ENCODE measurements around the gene PLCL2.

The PLCL2 gene

GRCh38 chr3:17003457-17003856 is 118.7 kb downstream of the PLCL2 start:
- H3K4me3 ChIP-seq (ENCODE audit: low read depth, low read length), result no peak overlapping the region
- TF ChIP-seq, protein P1, sequence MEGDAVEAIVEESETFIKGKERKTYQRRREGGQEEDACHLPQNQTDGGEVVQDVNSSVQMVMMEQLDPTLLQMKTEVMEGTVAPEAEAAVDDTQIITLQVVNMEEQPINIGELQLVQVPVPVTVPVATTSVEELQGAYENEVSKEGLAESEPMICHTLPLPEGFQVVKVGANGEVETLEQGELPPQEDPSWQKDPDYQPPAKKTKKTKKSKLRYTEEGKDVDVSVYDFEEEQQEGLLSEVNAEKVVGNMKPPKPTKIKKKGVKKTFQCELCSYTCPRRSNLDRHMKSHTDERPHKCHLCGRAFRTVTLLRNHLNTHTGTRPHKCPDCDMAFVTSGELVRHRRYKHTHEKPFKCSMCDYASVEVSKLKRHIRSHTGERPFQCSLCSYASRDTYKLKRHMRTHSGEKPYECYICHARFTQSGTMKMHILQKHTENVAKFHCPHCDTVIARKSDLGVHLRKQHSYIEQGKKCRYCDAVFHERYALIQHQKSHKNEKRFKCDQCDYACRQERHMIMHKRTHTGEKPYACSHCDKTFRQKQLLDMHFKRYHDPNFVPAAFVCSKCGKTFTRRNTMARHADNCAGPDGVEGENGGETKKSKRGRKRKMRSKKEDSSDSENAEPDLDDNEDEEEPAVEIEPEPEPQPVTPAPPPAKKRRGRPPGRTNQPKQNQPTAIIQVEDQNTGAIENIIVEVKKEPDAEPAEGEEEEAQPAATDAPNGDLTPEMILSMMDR (IDR thresholded peaks at IDR 0.05; ENCODE audit: control insufficient read depth, extremely low read depth, insufficient read depth), result no peak
- no peak for DNase-seq (ENCODE audit: low read depth)

DNA sequence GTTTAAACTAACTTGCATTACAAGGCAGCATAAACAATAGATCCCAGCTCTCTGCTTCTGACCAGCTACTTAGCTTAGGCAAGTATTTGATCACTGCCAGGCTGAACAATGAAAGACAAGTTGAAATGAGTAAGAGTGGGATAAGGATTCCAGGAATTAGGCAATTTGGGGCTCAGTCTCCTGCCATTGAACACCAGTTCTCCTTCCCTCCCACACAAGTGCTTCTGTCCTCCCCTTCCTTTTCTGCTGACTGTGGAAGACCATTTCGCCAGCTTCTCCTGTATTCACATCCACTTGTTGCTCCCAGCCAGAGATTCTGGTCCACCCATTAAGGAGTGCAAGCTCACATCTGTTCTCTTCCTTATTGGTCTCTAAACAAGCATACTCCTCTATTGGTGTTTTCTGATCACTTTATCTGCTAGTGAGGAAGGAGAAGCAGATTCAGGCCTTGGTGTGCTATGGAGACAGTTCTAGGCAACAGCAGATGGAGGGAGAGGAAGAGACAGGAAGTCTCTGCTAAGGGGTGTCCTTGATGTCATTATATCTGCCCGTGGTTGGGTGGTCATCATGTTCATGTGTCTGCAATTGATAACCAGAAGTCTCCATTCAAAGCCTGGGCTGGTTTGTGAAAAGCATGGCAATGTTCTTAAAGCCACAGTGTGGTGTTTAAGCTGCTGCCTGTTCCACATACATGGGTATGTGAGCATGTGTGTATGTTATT is 121.5 kb downstream of the PLCL2 start:
- TF ChIP-seq, protein P1 (IDR thresholded peaks at IDR 0.05; ENCODE audit: control insufficient read depth, extremely low read depth, insufficient read depth), result no peak

DNA sequence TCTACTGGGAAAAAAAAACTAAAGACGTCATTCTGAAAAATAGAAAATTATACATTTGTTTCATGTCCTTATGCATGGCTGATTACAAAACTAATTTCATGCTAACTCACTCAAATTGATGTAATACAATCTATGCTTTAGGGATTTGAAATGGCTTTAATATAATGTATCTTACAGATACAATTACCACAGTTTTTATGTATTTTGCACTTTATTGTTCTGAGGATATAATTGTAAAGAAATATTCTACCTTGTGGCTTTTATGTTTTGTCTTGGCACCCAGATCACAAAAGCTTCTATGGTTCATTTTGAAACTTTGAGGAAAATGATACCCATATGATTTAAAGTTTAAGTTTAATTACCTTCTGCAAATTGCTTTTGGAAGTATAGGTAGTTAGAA is 122.5 kb downstream of the PLCL2 start:
- no peak for DNase-seq (ENCODE audit: low read depth)
- no peak overlapping the region for H3K4me3 ChIP-seq (ENCODE audit: low read depth, low read length)
- TF ChIP-seq, protein P1 (IDR thresholded peaks at IDR 0.05; ENCODE audit: control insufficient read depth, extremely low read depth, insufficient read depth), result no peak

More for the DNA sequence above, 121.5 kb downstream of the PLCL2 start:
- no peak overlapping the region for H3K4me3 ChIP-seq (ENCODE audit: low read depth, low read length)
- no peak for DNase-seq (ENCODE audit: low read depth)

- no peak overlapping the region for H3K4me3 ChIP-seq (ENCODE audit: low read depth, low read length)
- TF ChIP-seq, protein P1 (IDR thresholded peaks at IDR 0.05; ENCODE audit: control insufficient read depth, extremely low read depth, insufficient read depth), result no peak
- DNase-seq (ENCODE audit: low read depth), result no peak
These were observed 125.1 kb downstream of the PLCL2 start for GRCh38 chr3:17009826-17010225.

DNA sequence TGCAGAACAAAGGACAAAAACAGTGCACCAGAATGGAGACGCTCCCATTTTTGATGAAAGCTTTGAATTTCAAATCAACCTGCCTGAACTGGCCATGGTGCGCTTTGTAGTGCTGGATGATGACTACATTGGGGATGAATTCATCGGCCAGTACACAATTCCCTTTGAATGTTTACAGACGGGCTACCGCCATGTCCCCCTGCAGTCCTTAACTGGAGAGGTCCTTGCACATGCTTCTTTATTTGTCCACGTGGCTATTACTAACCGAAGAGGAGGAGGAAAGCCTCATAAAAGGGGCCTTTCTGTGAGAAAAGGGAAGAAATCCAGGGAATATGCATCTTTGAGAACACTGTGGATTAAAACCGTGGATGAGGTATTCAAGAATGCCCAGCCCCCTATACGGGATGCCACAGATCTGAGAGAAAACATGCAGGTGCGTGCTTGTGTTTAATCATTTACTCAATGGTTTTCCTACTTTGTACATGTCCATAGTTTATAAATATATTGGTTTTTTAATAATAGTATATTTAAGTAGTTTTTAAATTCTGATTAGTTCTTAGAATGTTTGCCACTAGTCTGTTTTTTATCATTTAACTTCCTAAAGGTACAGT is 127.1 kb downstream of the PLCL2 start:
- H3K4me3 ChIP-seq (ENCODE audit: low read depth, low read length), result no peak overlapping the region
- no peak for DNase-seq (ENCODE audit: low read depth)
- TF ChIP-seq, protein P1 (IDR thresholded peaks at IDR 0.05; ENCODE audit: control insufficient read depth, extremely low read depth, insufficient read depth), result no peak

- no peak overlapping the region for H3K4me3 ChIP-seq (ENCODE audit: low read depth, low read length)
- TF ChIP-seq, protein P1 (IDR thresholded peaks at IDR 0.05; ENCODE audit: control insufficient read depth, extremely low read depth, insufficient read depth), result no peak
- DNase-seq (ENCODE audit: low read depth), result no peak
These were observed 128.3 kb downstream of the PLCL2 start for GRCh38 chr3:17013050-17013449.
